ENCODE data around the gene PTPRE.

PTPRE gene

DNA sequence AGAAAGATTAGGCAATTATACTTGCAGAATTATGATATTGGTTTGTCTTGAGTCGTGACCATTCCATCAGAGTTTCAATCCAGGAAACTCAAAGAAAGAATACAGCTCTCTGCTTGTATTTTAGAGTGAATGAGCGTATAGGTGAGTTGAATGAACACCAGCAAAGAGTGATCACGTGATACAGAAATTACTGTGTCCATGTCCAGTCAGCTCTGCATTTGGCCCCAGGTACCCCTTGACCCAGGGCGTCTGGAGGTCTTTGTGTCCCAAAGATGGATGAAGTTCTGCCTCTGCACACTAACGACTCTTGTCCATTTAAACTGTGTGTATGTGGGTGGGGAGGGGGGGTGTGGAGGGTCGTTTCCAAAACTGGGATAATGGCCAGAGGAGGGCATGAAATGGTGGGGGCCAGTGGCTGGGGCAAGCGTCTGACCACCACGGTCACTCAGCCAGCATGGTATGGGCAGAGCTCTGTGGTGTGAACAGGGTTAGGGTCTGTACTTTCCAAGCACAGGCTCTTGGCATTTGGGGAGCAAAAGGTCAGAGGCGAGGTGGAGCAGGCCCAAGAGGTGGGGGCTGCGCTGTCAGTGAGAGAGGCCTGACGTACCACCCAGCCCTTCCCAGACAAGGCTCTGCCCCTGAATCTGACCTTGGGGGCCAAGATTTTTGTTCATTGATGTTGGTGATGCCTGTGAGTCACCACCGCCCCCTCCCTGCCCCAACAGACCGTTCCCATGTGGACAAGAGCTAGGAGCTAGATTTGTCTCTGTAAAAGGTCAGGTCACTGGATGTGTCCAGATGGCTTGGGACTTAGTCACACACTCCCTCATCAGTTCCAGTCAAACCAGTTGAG, 1.4 kb downstream of the PTPRE start:
- no peak for DNase-seq

DNA sequence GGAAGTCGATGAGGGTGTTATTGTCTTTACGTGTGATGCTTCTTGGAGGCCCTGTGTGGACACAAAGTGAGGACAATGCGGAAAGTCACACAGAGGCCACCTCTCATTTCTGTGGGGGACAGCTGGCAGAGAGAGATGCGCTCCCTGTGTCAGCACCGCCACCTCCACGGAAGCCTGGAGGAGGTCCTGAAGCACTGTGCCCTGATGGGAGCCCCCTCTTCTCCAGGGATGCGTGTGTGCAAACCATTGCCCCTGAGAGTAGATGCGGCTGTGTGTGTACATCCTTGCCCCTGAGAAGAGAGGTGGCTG, 2.0 kb downstream of the PTPRE start:
- DNase-seq = no peak

DNA sequence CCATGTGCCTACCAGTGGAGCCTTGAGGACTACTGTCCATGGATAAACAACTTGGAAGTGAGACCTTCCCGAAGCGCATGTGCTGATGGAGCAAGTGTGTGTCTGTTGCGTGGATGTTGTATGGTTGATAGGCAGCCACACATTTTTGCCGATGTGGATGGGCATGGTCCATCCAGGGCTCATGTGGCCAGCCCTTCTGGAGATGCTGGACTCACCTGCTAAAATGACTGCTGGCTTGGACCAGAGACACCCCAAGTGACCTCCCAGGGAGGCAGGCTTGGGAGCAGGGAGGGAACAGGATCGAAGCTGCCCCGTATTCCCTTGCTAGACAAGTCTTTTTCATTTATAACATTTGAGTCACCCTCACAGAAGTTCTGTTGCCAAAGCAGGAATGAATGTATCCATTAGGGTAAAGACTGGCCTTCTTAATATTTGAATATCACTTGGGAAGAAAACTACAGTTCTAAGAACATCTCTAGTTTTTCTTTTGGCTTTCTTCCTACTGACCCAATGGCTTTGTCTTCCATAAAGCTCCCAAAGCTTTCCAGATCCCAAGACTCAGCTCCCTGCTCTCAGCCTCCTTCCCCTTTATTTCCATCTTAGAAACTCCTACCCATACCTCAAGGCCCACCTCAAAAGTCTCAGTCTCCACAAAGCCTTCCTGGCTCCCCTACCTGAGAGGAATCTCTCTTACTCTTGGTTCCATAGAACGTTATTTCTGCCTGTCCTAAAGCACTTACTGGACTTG, 3.0 kb downstream of the PTPRE start:
- no peak for DNase-seq

DNA sequence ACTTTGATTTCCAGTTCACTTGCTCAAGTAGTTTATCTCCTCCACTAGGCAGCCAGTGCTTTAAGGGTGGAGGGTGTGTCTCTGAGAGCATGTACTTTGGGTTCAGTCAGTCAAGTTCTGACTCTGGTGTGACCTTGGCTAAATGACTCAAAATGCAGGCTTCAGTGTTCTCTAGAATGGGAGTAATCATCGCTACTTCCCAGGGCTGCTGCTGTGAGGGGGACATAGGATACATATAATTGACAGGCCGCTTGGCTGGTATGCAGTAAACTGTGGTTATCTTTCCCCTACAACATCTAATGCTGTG, 3.5 kb downstream of the PTPRE start:
- DNase-seq = no peak

DNA sequence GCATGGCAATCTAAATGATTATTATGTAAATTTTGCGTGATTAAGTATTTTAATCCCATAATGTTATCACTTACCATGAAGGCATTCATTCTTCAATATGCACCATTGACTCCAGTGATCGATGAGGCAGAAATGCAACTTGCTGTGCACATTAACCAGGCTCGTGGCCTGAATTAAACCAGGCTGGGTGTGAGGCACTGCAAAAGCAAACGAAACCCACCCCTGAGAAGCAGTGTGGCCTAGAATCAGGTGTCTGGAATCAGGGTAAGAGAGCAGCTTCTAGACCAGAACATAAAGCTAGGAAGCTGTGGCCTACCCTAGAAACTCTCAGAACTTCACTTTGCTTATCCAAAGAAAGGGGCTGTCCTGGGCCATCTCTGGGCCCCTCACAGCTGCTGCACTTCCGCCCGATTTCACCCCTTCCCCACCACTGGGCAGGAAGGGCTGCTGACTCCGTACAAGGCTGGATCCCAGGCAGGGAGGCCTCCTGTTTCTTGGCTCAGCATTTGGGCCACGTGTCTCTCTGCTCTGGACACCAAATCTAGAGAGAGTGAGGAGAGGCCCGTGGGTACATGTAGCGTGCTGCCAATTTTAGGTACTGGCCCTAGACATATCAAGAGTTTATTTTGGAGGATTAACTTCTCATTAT, 4.4 kb downstream of the PTPRE start:
- DNase-seq = no peak

DNA sequence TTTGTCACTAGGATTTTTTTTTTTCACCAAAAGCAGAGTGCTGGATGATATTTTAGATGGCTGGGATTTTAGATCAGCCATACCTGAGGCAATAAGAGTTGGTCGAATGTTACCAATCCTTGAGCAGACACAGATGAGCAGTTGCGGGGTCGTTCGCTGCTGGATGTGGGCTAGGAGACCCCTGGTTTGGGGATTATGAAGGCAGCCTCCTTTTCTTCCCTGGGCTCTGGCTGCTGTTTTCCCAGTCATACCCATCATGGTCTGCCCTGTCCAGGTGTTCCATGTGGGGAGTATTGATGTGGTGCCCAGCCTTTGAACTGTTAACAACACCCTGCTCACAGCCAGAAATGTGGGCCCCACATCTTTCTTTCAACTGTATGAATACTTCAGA, 5.0 kb downstream of the PTPRE start:
- DNase-seq = no peak

DNA sequence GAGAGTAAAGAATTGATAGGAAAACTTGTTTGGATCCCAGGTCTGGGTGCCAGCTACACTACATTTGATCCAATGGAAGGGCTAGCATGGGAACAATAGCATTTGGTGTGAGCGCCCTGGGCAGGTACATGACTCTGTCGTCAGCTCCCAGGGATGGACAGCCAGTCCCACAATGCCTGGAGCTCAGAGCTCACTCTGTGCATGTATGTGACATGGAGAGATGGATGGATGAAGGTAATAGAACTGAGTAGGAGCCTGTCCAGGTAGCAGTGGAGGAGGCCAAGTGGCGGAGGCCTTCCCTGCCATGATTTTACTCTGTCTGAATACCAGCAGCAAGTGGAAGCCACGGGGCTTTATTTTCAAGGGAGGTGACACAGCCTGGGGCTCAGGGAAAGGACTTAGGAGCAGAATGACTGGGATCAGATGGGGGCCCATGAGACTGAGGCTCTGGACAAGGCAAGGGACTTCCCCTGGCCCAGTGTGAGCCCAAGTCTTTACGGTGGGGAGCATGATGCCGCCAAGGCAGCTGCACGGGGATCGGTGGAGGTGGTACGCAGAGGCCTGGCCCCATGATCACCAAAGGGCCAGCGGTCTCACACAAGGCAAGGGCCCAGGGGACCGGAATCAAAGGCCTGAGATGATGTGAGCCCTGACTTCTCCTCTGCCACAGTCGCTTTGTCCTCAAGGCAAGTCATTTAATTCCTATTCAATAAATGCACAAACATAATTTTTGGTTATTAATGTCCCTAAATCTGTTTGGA, 5.9 kb downstream of the PTPRE start:
- no peak for DNase-seq

DNA sequence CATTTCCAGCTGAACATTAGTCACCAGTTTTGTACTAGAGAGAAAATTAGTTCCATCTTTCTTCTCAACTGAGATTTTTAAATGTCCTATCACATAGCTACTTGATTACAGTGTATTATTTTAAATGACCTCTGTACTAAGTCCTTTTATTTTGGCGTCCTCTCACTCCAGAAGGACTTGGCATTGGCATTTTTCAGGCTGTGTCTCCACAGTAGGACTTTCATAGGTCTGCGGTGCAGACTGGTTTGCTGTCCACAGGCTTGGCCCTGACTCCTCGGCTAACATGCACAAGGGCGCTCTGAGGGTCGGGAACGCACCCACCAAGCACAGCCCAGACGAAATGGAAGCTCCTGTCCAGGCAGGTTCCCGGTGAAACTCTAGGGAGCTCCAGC, 6.5 kb downstream of the PTPRE start:
- DNase-seq = no peak

DNA sequence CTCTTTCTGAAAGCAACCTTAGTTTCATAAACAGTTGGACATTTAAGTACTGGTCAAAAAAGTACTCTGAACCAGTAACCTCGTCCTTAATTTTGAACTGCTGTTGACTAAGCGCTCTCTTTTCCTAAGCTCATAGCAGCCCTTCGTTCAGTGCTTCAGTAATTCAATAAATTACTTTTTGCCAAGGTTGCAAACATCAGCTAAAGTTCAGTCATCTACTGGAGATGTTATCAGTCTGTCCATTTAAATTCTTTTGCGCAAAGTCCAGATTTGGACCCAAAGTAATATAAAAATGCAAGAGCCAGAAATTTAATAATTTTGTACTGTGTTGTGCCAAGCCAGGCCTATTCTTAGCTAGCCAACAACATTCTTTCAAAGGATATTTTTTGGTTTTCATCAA, 8.4 kb downstream of the PTPRE start:
- DNase-seq = no peak

DNA sequence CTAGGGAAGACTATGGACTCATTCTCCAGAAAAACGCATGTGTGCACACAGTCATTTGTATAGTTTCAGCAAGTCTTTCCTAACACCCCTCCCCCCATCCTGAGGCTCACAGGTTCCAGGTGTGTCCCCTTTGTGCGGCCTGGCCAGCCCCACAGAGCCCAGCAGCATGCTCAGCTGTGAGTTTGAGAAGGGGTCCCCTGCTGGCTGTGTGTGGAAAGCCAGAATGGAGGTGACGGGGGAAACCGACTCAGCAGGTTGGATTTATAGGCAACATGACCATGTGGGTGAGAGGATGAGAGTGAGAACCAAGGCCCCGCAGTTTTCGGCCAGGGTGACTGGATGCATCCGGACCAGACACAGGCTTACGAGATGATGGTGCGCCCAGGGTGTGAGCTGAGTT, 9.9 kb downstream of the PTPRE start:
- no peak for DNase-seq

DNA sequence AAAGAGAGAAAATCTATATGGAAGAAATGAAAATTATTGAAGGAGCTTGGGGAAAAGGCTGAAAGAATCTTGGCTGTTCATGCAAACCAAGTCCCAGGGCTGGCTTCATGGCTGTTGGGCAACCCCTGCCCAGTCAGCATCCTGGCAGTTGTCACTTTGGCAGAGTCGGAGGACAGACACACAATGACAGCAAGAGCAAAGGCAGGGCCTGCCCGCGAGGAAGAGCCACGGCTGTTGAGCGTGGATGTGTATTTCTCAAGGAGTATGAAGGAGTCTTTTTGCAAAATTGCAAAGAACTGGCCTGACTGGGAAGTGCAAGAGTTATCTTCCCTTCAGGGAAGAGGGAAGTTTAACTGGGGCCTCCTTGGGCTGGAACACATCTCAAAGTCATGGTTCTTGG, 11.7 kb downstream of the PTPRE start:
- no peak for DNase-seq

DNA sequence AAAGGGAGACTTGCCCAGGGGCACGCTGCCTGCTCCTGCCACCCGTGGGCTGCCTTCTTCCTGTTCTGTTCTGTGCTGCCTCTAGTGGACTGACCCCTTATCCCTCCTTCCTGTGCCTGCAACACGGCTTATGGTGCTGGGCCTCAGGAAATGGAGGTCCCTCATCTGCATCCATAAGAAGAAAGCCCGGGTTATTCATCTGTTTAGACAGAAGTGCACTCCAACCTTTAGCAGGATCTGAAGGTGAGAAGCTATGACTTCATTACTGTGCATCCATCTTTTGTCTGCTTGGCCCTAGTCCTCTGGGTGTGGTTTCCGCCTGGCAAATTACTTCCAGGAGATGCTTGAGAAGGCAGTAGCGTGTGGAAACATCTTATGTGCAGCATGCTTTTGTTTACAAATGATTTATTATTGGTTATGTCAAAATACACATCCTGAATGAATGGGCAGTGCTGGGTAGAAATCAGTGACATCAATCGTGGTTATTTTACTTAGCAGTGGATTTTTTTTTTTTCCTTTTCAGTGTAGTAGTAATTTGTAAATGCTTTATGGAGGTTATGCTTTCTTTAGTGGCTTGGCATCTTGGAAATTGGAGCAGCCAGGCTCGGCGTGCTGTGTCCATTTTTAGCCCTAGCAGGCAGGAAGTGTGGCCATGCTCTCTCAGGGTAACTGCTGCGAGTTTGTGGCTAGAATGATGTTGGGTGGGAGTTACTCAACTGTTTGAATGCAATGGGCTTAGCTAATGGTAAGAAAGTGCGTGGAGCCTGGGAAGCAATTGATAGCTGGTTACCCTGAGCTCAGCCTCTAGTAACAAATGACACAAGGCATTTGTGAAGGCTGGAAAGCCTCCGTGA, 12.7 kb downstream of the PTPRE start:
- DNase-seq = no peak

DNA sequence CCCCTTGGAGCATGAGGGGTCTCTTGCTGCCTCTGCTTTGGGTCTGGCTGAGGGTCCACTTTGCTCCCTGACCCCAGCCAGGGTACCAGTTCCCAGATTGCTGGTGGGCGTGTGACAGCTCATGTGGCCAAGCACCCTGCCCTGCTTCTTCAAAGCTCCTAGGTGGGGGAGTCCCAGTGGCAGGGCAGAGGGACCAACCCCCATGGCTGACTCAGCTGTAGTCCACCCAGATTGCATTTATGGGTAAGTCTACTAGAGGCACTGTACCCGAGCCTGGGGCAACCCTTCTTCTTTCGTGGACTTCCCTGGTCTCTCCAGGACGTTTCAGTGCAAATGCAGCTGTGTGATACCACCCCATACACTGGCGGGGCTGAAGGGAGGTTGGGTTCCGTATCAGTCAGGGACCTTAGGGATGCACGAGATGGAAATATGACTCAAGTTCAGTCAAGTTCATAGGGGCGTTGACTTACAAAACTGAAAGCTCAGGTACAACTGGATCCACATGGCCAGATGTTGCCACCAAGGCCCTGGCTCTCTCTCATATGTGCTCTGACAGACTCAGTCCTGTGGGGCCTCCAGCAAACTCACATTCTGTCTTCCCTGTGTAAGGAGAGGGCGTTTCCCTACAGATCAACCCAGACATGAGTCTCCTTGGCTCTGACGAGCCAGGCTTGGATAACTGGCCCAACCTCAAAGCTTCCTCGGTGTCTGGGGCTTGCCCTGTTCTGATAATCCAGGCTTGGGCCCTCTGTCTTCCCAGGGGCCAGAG, 13.6 kb downstream of the PTPRE start:
- DNase-seq = no peak

DNA sequence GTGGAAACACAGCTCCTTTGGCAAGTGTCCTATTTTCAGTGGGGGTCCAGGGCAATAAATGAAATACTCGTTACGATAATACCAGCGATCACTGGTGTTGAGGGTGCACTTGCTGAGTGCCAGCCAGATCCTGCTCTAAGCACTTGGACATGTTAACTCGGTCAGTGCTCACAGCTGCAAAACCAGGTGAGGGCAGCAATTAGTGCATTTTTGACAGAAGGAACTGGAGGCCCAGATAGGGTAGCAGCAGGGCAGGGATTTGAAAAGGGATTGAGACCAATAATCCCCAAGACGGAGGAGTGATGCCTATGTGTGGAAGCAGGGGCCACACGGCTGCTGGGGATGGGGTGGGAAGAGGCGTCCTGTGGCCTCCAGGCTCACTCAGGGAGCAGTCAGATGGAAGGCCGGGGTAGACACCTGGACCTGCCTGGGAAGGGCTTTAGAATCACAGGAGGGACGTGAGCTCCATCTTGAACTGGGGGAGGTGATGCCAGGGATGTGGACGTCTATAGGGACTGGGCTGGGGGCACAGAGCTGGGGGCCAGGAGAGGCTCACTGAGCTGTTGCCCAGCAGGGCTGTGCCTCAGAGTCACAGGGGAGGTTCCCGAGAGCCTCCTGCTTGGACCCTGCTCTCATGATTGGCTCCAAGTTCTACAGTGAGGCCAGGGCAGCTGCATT, 14.3 kb downstream of the PTPRE start:
- no peak for DNase-seq

DNA sequence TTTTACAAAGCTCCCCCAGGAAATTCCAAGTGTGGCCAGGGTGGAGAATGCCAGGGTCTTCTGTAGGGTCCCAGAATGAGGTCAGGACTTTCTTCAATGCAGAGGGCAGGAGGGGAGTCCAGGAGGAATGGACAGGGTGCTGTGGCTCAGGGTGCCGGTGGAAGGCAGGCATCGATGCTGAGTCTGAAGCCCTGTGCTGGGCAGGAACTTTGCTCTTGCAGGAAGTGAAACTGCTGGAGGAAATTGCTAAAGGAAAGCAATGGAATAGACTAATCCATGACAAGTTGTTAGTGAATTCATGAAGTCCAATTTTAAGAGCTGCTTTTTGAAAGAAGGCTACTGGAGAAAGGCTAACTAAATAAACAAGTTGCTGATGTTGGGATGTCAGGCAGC, 14.8 kb downstream of the PTPRE start:
- no peak for DNase-seq

DNA sequence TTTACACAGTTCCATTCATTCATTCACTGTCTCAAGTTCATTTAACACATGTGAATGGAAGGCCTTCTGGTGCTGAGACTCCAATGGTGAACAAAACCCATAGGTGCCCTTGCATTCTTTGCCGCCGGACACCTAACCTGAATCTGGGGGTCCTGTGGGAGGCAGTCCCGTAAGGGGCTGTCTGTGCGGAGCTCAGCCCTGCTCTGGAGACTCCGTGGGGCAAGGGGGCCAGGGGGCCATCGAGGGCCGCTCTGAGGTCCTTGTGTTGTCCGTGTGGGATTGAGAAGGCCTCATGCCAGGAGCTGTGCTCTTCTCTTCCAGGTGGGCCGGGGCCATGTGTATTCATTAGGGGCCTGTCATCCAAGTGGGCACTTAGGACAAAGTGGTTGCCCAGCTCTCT, 15.3 kb downstream of the PTPRE start:
- no peak for DNase-seq

DNA sequence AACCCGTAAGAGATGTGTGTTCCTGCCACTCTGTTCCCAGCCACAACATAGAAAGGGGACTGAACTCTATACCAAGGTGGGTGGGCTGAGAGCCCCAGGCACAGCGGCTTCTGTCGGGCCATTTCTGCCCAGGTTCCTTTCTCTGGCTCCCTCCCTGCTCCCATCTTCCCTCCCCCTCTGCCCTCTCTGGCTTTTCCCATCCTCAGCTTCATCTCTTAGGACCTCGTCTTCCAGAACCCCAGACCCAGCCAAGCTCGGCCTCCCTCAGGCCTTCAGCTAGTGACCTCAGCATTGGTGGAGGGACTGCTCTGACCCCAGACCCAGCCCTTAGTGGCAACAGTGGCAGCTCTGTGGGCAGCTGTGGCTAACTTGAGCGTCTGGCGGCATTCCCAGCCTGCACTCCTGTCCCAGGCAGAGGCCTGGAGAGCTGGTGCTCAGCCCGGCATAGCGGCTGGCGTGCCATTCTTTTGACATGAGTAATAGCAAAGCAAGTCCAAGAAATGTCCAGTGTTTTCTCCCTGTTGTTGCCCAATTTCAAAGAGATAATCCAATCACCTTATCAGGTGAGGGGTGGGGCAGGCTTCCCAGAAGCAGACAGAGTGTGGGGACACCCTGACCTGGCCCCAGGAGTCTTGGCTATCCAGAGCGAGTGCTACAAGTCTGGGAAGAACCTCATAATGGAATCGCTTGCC, 15.9 kb downstream of the PTPRE start:
- no peak for DNase-seq

DNA sequence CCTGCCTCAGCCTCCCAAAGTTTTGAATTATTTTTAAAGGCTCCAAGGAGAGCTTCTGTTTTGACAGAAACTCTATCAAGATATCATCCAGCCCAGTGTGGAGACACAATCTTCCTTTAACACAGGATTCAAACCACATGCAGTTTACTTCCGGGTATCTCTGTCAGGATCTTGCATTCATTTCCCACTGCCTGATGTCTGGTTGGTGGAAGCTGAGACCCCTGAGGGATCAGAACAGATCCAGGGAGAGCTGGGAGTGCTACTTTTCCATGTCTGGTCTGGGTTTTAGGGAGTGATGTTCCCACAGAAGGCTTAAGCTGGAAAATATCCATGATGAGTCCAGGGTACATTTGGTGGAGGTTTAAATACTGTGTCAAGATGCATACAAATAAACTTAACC, 16.7 kb downstream of the PTPRE start:
- DNase-seq = no peak

DNA sequence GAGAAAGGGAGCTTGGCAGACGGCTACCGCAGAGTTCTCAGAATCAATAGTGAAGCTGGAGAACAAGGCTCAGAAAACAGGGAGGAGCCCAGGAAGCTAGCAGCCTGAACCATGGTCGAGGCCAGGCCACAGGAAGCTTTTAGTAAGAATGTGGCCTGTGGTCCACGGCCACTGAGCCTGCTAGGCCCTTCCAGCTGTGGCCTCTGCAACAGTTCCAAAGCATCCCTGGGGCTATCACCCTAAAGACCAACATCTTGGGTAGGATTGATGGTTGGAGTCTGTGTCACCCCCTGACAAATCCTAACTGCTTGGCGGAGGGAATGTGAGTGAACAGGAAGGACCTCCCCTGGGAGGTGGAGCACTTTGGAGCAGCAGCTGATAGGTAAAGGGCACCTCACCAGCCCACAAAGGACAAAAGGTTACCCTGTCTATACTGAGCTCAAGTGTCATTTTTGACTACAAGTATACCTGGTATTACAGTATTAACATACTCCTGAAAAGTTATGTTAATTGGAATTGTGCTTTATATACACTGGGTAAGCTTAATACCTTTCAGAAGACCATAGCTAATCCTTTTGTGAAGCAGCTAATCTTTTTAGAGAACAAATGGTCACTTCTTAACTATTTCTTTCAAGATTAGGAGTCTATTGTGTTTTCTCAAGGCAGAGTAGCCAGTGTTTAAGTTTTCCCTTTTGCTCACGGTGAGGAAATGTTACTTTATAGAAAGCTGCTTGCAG, 18.7 kb downstream of the PTPRE start:
- DNase-seq = no peak

DNA sequence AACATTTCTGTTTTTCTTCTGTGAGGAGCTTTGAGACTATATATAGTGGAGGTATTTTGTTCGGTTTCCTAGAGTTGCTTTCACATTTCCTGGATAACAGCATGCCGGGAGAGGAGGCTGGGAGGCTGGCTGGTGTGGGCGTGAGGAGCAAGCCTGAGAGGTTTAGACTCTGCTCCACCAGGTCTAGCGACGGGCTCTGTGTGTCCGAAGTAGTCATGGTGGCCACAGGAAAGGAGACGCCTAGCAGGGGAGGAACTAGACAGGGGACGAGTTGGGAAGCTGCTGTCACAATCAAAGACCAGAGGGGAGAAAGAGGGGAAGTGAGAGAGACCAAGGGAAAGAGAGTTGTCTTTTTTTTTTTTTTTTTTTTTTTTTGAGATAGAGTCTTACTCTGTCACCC, 19.6 kb downstream of the PTPRE start:
- no peak for DNase-seq

Measured in NCI-H1417 (cell line).